Measurements from ENCODE around the gene NUP93. TPM values are rescaled to one million over a fixed set of nuclear protein-coding genes. Genes with fewer than 3 reads are reported as not detected.

The NUP93 gene
- total RNA-seq, 2 experiments from 2014 or later = 45.6 to 47.2 TPM

DNA sequence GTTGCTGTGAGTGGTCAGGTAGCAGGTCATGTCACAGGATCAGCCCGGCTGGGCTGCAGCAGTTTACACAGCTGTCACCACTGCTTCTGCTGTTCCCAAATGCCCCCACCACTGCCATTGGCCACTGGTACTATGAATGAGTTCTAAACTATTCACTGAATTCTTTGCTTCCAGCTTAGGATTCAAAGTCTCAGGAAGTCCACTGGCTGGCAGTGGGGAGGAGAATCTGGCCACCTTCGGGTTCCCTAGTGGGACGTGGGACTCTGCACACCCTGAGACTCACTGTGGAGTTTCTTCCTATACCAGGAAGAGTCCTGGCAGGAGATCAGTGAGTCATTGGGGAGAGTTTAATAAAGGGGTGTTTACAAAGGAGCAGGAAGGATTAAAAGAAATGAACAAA, 40.8 kb upstream of the NUP93 start:
- peaks cover 4% of the 10 kb centered on the region for H3K4me1 Mint-ChIP-seq (ENCODE audit: low read depth)
- Histone ChIP-seq H3K4me1 (ENCODE audit: insufficient read depth, low read length) (peaks cover 3% of the 10 kb centered on the region), H3K27me3 (ENCODE audit: control insufficient read depth in 1 of 2, insufficient read depth in 2 of 2, low read length in 2 of 2) (no peaks in the 10 kb centered on the region), H3K9me3 (ENCODE audit: control insufficient read depth in 1 of 2, insufficient read depth in 1 of 2, low read length in 2 of 2) (peaks cover 0 to 7% of the 10 kb centered on the region in 2 experiments), H3K4me3 (ENCODE audit: low read length) (no peak overlapping the region), H3K27ac (ENCODE audit: low read depth in 1 of 2, low read length in 2 of 2) (no peak overlapping the region), H3K36me3 (ENCODE audit: insufficient read depth, low read length) (no peaks in the 10 kb centered on the region)
- H3K27ac Mint-ChIP-seq = no peak overlapping the region
- DNase-seq (no peak), ATAC-seq (ENCODE audit: poor library complexity) (no peak)
- ChIA-PET CTCF (no interaction called here), POLR2A (no interaction called here)
- H3K9me3 Mint-ChIP-seq = no peaks in the 10 kb centered on the region
- TF ChIP-seq, protein P1, sequence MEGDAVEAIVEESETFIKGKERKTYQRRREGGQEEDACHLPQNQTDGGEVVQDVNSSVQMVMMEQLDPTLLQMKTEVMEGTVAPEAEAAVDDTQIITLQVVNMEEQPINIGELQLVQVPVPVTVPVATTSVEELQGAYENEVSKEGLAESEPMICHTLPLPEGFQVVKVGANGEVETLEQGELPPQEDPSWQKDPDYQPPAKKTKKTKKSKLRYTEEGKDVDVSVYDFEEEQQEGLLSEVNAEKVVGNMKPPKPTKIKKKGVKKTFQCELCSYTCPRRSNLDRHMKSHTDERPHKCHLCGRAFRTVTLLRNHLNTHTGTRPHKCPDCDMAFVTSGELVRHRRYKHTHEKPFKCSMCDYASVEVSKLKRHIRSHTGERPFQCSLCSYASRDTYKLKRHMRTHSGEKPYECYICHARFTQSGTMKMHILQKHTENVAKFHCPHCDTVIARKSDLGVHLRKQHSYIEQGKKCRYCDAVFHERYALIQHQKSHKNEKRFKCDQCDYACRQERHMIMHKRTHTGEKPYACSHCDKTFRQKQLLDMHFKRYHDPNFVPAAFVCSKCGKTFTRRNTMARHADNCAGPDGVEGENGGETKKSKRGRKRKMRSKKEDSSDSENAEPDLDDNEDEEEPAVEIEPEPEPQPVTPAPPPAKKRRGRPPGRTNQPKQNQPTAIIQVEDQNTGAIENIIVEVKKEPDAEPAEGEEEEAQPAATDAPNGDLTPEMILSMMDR (IDR thresholded peaks at IDR 0.05) = no peak
- H3K4me3 Mint-ChIP-seq = no peak overlapping the region
- peaks cover 5% of the 10 kb centered on the region for H3K36me3 Mint-ChIP-seq (ENCODE audit: low read depth)
- no peaks in the 10 kb centered on the region for H3K27me3 Mint-ChIP-seq
- intact Hi-C loops (cut with DNase I, micrococcal nuclease) = no loop called here

DNA sequence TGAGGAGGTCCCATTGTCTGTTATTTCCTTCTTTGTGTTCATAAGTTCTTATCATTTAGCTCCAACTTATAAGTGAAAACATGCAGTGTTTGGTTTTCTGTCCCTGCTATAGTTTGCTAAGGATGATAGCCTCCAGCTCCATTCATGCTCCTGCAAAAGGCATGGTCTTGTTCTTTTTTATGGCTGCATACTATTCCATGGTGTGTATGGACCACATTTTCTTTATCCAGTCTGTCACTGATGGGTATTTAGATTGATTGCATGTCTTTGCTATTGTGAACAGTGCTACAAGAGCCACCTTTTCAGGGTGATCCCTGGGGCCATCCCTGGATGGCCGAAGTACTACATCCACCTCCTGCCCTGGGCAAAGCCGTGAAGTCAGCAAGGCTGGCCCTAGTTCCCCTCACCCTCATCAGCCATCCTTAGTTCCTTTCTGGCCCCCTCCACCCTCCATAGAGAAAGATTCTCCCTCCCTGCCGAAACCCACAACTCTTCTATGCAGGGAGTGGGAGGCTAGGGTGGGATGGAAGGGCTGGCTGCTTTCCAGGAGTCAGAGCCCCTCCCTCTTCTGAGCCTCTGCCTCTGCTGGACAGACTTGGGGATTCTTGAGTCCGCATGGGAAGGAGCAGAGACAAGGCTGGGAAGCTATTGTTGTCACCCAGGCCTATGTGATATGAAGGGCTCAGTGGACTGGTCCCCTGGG, 39.4 kb upstream of the NUP93 start:
- no peaks in the 10 kb centered on the region for H3K4me1 ChIP-seq (ENCODE audit: insufficient read depth, low read length)
- Mint-ChIP-seq H3K4me1 (ENCODE audit: low read depth) (no peaks in the 10 kb centered on the region), H3K27ac (no peak overlapping the region), H3K4me3 (no peak overlapping the region), H3K27me3 (no peaks in the 10 kb centered on the region), H3K36me3 (ENCODE audit: low read depth) (peaks cover 5% of the 10 kb centered on the region), H3K9me3 (no peaks in the 10 kb centered on the region)
- H3K27ac ChIP-seq (ENCODE audit: low read depth in 1 of 2, low read length in 2 of 2) = no peak overlapping the region
- ATAC-seq (ENCODE audit: poor library complexity) = no peak
- H3K27me3 ChIP-seq (ENCODE audit: control insufficient read depth in 1 of 2, insufficient read depth in 2 of 2, low read length in 2 of 2) = no peaks in the 10 kb centered on the region
- DNase-seq = no peak
- H3K9me3 ChIP-seq (ENCODE audit: control insufficient read depth in 1 of 2, insufficient read depth in 1 of 2, low read length in 2 of 2) = peaks cover 0 to 13% of the 10 kb centered on the region in 2 experiments
- ChIA-PET CTCF (no interaction called here), POLR2A (no interaction called here)
- H3K4me3 ChIP-seq (ENCODE audit: low read length) = no peak overlapping the region
- TF ChIP-seq, protein P1 (IDR thresholded peaks at IDR 0.05) = no peak
- intact Hi-C loops (cut with DNase I, micrococcal nuclease) = no loop called here
- H3K36me3 ChIP-seq (ENCODE audit: insufficient read depth, low read length) = no peaks in the 10 kb centered on the region

DNA sequence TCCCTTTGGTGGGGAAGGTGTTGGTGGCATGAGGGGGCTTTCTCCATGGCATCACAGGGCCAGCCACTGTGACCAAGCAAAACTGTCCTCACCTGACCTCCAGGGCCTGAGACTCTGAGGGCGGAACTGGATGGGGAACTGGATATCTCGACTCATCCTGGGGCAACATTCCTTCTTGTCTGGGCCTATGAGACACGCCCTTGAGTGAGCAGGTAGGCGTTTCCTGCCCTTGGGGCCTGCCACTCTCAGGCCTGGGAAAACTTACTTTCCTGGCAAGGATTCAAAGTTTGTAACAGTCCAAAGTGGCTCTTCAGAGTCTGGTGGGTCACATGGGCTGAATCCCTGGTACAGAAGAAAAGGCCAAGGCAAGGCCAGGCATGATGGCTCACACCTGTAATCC, 38.0 kb upstream of the NUP93 start:
- DNase-seq (no peak), ATAC-seq (ENCODE audit: poor library complexity) (no peak)
- ChIA-PET POLR2A (no interaction called here), CTCF (no interaction called here)
- H3K4me3 ChIP-seq (ENCODE audit: low read length) = no peak overlapping the region
- no peaks in the 10 kb centered on the region for H3K4me1 ChIP-seq (ENCODE audit: insufficient read depth, low read length)
- intact Hi-C loops (cut with DNase I, micrococcal nuclease) = no loop called here
- Mint-ChIP-seq H3K27me3 (no peaks in the 10 kb centered on the region), H3K4me1 (ENCODE audit: low read depth) (no peaks in the 10 kb centered on the region), H3K4me3 (no peak overlapping the region), H3K36me3 (ENCODE audit: low read depth) (no peaks in the 10 kb centered on the region), H3K9me3 (no peaks in the 10 kb centered on the region), H3K27ac (no peak overlapping the region)
- peaks cover 0 to 13% of the 10 kb centered on the region in 2 experiments for H3K9me3 ChIP-seq (ENCODE audit: control insufficient read depth in 1 of 2, insufficient read depth in 1 of 2, low read length in 2 of 2)
- no peaks in the 10 kb centered on the region for H3K27me3 ChIP-seq (ENCODE audit: control insufficient read depth in 1 of 2, insufficient read depth in 2 of 2, low read length in 2 of 2)
- TF ChIP-seq, protein P1 (IDR thresholded peaks at IDR 0.05) = no peak
- no peaks in the 10 kb centered on the region for H3K36me3 ChIP-seq (ENCODE audit: insufficient read depth, low read length)
- no peak overlapping the region for H3K27ac ChIP-seq (ENCODE audit: low read depth in 1 of 2, low read length in 2 of 2)

Measured in CD4-positive, alpha-beta T cell (primary cell).